SK-N-MC (cell line): ENCODE measurements around the gene RITA1.

Source experiments
- DNase-seq: peaks from one replicate; pipeline ENCODE4 v3.0.0-alpha.2; 2011; ENCODE audit warnings: low read depth, low spot score
- H3K27ac ChIP-seq: fragments of 200-600 bp; sonication (generic); 2 replicates; pipeline ENCODE4 v1.5.1; 2016; ENCODE audit warnings: mixed run types
- H3K36me3 ChIP-seq: fragments of 200-600 bp; sonication (generic); 2 replicates; pipeline ENCODE4 v1.6.1; 2017; ENCODE audit warnings: antibody characterized with exemption, low read length, mixed read lengths; ENCODE audit not compliant: insufficient read depth
- H3K4me3 ChIP-seq: fragments of 200-600 bp; sonication (generic); 2 replicates; pipeline ENCODE4 v1.5.1; 2016
- H3K9ac ChIP-seq: fragments of 200-600 bp; sonication (generic); 2 replicates; pipeline ENCODE4 v1.8.0; 2017; ENCODE audit warnings: mixed run types, mixed read lengths; ENCODE audit not compliant: insufficient read length
- H3K9me3 ChIP-seq: fragments of 200-600 bp; sonication (generic); 2 replicates; pipeline ENCODE4 v1.6.1; 2017; ENCODE audit warnings: low read depth, mild to moderate bottlenecking, antibody characterized with exemption, low read length, moderate library complexity, mixed read lengths
- EZH2 ChIP-seq: fragments of 200-600 bp; sonication (generic); IDR thresholded peaks from one replicate; pipeline ENCODE4 v1.6.1; 2017; ENCODE audit warnings: antibody characterized with exemption
- FOXP2 ChIP-seq: optimal IDR thresholded peaks from 2 replicates; pipeline ENCODE3; 2011; ENCODE audit warnings: mild to moderate bottlenecking, moderate library complexity; ENCODE audit not compliant: insufficient read depth; ENCODE audit errors: extremely low read length, control extremely low read depth
- POLR2AphosphoS5 ChIP-seq: IDR thresholded peaks from 2 replicates; pipeline ENCODE4 v1.6.1; 2012; ENCODE audit warnings: mild to moderate bottlenecking, low read depth, low read length, borderline replicate concordance

Gene RITA1

GRCh38 chr12:113180333-113180732 is 5.2 kb upstream of the RITA1 start:
- no peak overlapping the region for H3K4me3 ChIP-seq
- H3K27ac ChIP-seq, result no peak overlapping the region
- H3K36me3 ChIP-seq, result peaks cover 57% of the 10 kb centered on the region
- no peak overlapping the region for H3K9ac ChIP-seq
- H3K9me3 ChIP-seq, result no peaks in the 10 kb centered on the region
- no peak for DNase-seq
- TF ChIP-seq POLR2AphosphoS5 (no peak), EZH2 (no peak), FOXP2 (no peak)

DNA sequence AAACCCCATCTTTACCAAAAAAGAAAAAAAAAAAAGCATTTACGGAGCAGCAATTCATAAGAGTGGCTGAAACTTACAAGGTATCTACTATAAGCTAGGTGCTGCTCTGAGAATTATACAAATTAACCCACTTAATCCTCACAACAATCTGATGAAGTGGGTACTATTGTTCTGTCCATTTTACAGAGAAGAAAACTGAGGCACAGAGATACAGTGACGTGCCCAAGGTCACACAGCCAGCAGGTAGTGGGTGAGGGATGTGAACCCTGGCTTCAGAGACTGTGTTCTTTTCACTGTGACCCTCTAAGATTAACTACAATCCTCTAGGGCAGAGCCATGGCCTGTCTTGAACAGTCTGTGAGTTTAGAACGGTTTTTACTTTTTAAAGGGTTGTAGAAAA is 3.5 kb upstream of the RITA1 start:
- TF ChIP-seq FOXP2 (no peak), POLR2AphosphoS5 (no peak)
- peak overlapping the region; percentile 20 for H3K9ac ChIP-seq
- H3K9me3 ChIP-seq, result no peaks in the 10 kb centered on the region
- no peak overlapping the region for H3K4me3 ChIP-seq
- peaks cover 55% of the 10 kb centered on the region for H3K36me3 ChIP-seq
- no peak for DNase-seq
- no peak overlapping the region for H3K27ac ChIP-seq

GRCh38 chr12:113183030-113183589 is 2.4 kb upstream of the RITA1 start:
- DNase-seq, result no peak
- TF ChIP-seq POLR2AphosphoS5 (no peak), EZH2 (no peak), FOXP2 (no peak)
- Histone ChIP-seq H3K27ac (no peak overlapping the region), H3K36me3 (peaks cover 49% of the 10 kb centered on the region), H3K4me3 (no peak overlapping the region), H3K9ac (no peak overlapping the region), H3K9me3 (no peaks in the 10 kb centered on the region)

DNA sequence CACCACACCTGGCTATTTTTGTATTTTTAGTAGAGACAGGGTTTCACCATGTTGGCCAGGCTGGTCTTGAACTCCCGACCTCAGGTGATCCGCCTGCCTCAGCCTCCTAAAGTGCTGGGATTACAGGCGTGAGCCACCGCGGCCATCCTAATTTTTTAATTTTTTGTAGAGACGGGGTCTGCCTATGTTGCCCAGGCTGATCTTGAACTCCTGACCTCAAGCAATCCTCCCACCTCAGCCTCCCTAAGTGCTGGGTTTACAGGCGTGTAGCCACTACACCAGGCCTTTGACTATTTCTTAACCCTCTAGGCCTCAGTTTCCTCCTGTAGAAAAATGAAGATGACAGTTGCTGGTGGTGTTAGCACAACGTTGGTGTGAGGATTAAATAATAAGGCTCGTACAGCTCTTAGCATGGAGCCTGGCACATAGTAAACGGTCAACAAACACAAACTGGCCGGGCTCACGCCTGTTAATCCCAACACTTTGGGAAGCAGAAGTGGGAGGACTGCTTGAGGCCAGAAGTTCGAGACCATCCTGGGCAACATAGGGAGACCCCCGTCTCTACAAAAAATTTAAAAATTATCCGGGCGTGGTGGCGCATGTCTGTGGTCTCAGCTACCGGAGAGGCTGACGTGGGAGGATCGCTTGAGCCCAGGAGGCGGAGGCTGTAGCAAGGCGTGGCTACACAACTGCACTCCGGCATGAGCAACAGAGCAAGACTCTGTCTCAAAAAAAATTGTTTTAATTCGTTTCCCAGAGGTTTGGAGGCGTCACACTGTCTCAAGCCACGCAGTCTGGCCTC is 1.2 kb upstream of the RITA1 start:
- TF ChIP-seq POLR2AphosphoS5, result no peak
- TF ChIP-seq FOXP2, result no peak
- TF ChIP-seq EZH2, result no peak
- Histone ChIP-seq H3K36me3 (peaks cover 43% of the 10 kb centered on the region), H3K9ac (peak overlapping the region; percentile 99), H3K9me3 (no peaks in the 10 kb centered on the region), H3K27ac (peak overlapping the region; percentile 92), H3K4me3 (peak overlapping the region; percentile 99)
- DNase-seq, result no peak

DNA sequence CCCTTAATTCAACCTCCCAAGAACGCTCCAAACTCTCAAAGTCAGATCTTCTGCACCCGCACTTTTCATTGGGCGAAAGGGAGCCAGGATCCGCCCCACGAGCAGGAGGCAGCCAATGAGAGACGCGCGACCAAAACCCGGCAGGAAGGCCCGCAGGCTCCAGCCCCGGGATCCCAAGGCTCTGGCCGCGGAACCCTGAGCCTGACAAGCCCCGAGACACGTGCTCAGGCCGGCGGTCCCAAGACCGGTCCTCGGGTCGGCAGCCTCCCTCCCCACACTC is 681 bp upstream of the RITA1 start:
- peaks cover 37% of the 10 kb centered on the region for H3K36me3 ChIP-seq

GRCh38 chr12:113186033-113186365 is 478 bp downstream of the RITA1 start:
- H3K4me3 ChIP-seq, result peak overlapping the region; percentile 99
- H3K27ac ChIP-seq, result peak overlapping the region; percentile 92
- peaks cover 26% of the 10 kb centered on the region; the same call in 1 of the 2 replicates for H3K36me3 ChIP-seq
- peak overlapping the region; percentile 99 for H3K9ac ChIP-seq
- H3K9me3 ChIP-seq, result no peaks in the 10 kb centered on the region
- no peak for TF ChIP-seq FOXP2
- no peak for TF ChIP-seq EZH2
- TF ChIP-seq POLR2AphosphoS5, result no peak
- DNase-seq, result no peak

More for the DNA sequence above, 681 bp upstream of the RITA1 start:
- TF ChIP-seq FOXP2 (no peak), EZH2 (no peak), POLR2AphosphoS5 (peak; percentile 76)
- DNase-seq, result peak; percentile 74
- Histone ChIP-seq H3K9ac (peak overlapping the region; percentile 99), H3K4me3 (peak overlapping the region; percentile 99), H3K9me3 (no peaks in the 10 kb centered on the region), H3K27ac (peak overlapping the region; percentile 92)

DNA sequence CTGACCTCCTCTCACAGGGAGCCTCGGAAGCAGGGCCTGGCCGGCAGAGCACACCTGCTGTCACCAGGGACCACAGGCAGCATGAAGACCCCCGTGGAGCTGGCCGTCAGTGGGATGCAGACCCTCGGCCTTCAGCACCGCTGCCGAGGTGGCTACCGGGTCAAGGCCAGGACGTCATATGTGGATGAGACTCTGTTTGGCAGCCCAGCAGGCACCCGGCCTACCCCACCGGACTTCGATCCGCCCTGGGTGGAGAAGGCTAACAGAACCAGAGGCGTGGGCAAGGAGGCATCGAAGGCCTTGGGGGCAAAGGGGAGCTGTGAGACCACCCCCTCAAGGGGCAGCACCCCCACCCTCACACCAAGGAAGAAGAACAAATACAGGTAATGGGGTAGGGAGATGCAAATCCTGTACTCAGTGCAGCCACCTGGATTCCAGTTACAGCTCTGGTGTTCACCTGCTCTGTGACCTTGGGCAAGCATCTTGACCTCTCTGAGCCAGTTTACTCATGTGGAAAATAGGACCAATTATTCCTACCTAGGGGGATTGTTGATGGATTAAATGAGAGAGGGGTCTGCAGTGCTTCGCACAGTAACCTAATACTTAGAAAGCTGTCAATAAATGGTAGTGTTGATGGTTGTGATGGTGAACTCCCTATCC is 1.3 kb downstream of the RITA1 start:
- Histone ChIP-seq H3K9ac (peak overlapping the region; percentile 99), H3K36me3 (peaks cover 31% of the 10 kb centered on the region), H3K27ac (no peak overlapping the region), H3K4me3 (peak overlapping the region; percentile 99), H3K9me3 (no peaks in the 10 kb centered on the region)
- no peak for DNase-seq
- TF ChIP-seq FOXP2 (no peak), POLR2AphosphoS5 (no peak), EZH2 (no peak)

DNA sequence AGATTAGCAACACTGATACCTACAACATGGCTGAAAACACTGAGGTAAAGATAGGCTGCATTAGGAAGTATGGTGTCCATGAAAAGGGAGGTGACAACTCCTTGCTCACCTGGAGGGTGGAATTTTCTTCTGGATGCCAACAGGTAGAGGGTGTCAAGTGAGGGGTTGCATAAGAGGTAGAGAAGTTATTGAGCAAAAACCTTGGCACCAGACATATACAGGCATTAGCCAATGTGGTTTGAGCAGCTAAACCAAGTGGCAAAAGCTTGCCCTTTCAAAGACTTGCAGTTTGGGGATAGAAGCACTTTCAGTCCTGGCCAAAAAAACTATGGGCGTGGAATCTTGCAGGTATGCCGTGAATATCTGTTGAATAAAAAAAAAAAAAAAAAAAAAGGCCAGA is 3.8 kb downstream of the RITA1 start:
- TF ChIP-seq POLR2AphosphoS5 (no peak), FOXP2 (no peak), EZH2 (no peak)
- no peak for DNase-seq
- Histone ChIP-seq H3K9me3 (no peaks in the 10 kb centered on the region), H3K27ac (no peak overlapping the region), H3K9ac (no peak overlapping the region), H3K36me3 (peaks cover 25% of the 10 kb centered on the region), H3K4me3 (no peak overlapping the region)
